GM10266 (cell line): ENCODE data around the gene ACVR1B.

Source experiments
- DNase-seq: peaks from one replicate; pipeline ENCODE4 v3.0.0; 2012; ENCODE audit errors: extremely low spot score
- TF ChIP-seq, protein P1 (sequence below): IDR thresholded peaks from 2 replicates; pipeline ENCODE4 v1.5.1; 2012; ENCODE audit warnings: mild to moderate bottlenecking, low read depth; ENCODE audit not compliant: control insufficient read depth, insufficient read depth; ENCODE audit errors: missing control alignments

The ACVR1B gene

GRCh38 chr12:51938726-51939125 lies 12.8 kb upstream of the ACVR1B start:
- no peak for DNase-seq
- TF ChIP-seq, protein P1, sequence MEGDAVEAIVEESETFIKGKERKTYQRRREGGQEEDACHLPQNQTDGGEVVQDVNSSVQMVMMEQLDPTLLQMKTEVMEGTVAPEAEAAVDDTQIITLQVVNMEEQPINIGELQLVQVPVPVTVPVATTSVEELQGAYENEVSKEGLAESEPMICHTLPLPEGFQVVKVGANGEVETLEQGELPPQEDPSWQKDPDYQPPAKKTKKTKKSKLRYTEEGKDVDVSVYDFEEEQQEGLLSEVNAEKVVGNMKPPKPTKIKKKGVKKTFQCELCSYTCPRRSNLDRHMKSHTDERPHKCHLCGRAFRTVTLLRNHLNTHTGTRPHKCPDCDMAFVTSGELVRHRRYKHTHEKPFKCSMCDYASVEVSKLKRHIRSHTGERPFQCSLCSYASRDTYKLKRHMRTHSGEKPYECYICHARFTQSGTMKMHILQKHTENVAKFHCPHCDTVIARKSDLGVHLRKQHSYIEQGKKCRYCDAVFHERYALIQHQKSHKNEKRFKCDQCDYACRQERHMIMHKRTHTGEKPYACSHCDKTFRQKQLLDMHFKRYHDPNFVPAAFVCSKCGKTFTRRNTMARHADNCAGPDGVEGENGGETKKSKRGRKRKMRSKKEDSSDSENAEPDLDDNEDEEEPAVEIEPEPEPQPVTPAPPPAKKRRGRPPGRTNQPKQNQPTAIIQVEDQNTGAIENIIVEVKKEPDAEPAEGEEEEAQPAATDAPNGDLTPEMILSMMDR: no peak

DNA sequence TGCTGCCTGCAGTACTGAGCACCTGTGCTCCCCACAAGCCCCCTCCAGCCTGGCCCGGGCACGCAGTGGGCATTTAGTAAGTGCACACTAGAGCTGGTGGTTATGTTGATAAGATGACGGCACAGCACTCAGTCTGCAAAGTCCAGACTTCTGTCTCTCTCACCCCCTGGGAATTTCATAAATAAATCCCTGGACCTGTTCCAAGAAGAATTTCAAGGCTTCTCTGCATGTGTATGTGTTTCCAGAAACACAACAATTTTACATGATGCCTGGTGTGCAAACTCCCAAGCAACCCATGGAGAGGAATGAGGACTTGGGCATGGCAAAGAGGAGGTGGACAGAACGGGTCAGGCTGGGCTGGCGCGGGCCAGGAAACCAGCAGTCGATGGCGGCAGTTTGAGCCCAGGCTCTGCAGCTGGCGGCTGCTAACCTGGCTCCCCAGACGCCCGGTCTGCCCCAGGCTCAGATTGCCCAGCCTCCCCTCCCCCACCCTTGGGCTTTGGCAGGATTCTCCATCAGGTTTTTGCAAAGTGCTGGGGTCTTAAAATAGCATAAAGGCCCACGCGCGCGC lies 10.4 kb upstream of the ACVR1B start:
- TF ChIP-seq, protein P1: no peak
- DNase-seq: no peak

- DNase-seq: no peak
- TF ChIP-seq, protein P1: no peak
These were observed 9.9 kb upstream of the ACVR1B start for GRCh38 chr12:51941604-51942003.

DNA sequence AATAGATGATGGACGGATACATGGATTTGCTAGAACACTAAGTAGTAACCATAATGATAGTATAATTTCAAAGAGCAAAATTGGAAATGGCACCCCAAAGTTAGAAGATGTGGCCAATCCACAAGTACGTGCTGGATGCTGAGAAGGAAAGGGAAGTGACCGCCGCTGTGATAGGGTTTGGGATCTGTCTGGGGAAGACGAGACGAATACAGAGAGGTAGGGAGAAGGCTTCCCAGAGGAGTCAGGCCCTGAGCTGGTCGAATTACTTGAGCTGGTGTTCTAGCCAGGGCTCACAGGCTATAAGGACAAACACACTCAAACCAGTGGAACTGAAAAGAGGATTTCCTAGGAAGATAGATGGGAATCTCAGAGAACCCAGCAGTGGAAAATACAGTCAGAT lies 9.4 kb upstream of the ACVR1B start:
- TF ChIP-seq, protein P1: no peak
- DNase-seq: no peak

DNA sequence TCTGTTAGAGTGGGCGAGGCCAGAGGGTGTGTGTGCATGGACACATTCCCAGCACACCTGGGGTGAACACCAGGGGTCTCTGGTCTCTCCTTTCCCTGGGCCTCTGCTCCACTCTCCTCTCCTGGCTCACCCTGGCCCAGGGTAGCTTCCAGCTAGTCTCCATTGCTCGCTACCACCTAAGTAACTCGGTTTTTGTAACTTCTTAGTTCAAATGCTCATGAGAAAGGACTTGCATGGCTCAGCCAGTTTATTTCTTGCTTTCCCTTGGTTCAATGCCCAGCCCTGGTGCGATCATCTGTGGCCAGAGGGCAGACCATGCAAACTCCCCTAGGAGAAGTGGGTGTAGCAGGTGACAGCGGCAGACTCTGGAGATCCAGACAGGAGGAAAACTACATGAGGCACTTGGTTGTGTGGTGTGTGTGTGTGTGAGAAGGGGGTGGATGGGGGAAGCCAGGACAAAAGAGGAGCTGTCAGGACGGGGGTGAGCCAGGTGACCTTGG lies 8.9 kb upstream of the ACVR1B start:
- DNase-seq: no peak
- TF ChIP-seq, protein P1: no peak

DNA sequence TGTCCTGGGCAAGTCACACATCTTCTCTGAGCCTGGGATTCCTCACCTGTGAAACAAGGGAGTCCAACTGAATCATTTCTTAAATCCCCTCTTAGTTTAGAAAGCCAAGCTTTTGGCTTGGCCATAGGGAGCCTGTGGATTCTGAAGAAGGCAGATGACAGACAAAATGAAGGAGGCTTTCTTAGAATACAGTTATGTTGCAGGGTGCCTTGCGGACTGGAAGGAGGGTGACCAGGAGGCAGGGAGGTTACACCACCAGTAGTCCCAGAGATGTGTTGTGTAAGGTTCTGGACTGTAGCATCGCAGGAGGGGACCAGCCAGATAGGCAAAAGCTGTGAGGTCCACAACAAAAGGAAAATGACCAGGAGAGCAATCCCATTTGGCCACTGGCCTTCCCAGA lies 8.2 kb upstream of the ACVR1B start:
- TF ChIP-seq, protein P1: no peak
- DNase-seq: no peak

- no peak for DNase-seq
- TF ChIP-seq, protein P1: no peak
These were observed 6.8 kb upstream of the ACVR1B start for GRCh38 chr12:51944608-51945233.
